ENCODE data around the gene RPL10A. TPM values are rescaled to one million over a fixed set of nuclear protein-coding genes. Genes with fewer than 3 reads are reported as not detected.
A peak's percentile ranks its signal among the peaks of the same experiment; 100 is the strongest.

Gene RPL10A
- total and polyA plus RNA-seq, 2 of the 13 experiments (the other 11 are each of a cell fraction or from before 2014, with no cell fraction given), result 1,854 to 2,726 TPM

- TF ChIP-seq ZBTB10 (CRISPR knock-in tag; IDR thresholded peaks at IDR 0.05; ENCODE audit: borderline replicate concordance), result no peak
- TF ChIP-seq HOXD1 (CRISPR knock-in tag; IDR thresholded peaks at IDR 0.05), result peak; percentile 52; the same call in 1 of the 2 replicates
- peak; percentile 67 for TF ChIP-seq ZC3H13 (CRISPR knock-in tag; IDR thresholded peaks at IDR 0.05)
- TF ChIP-seq ZBTB2 (CRISPR knock-in tag; IDR thresholded peaks at IDR 0.05; ENCODE audit: low read depth), result 0 out of 2 replicates have a peak, but pooled peaks have one; percentile 47
- 0 out of 2 replicates have a peak, but pooled peaks have one; percentile 61 for TF ChIP-seq ZNF713 (CRISPR knock-in tag; IDR thresholded peaks at IDR 0.05)
- 0 out of 2 replicates have a peak, but pooled peaks have one; percentile 23 for TF ChIP-seq ZNF629 (CRISPR knock-in tag; conservative IDR thresholded peaks at IDR 0.05)
- peak; percentile 15; the same call in 1 of the 2 replicates for TF ChIP-seq NR2C2 (CRISPR knock-in tag; IDR thresholded peaks at IDR 0.05; ENCODE audit: borderline replicate concordance)
- TF ChIP-seq ZMAT3 (CRISPR knock-in tag; conservative IDR thresholded peaks at IDR 0.05), result peak; percentile 78; the same call in 1 of the 2 replicates
- no peak for TF ChIP-seq SUZ12 (IDR thresholded peaks at IDR 0.05; ENCODE audit: low read depth, low read length)
- no peak for TF ChIP-seq SNAI1 (CRISPR knock-in tag; IDR thresholded peaks at IDR 0.05; ENCODE audit: borderline replicate concordance)
- peak; percentile 66 for TF ChIP-seq GMEB2 (CRISPR knock-in tag; IDR thresholded peaks at IDR 0.05; ENCODE audit: low read depth)
- no peak for TF ChIP-seq CREM (IDR thresholded peaks at IDR 0.05)
- no peak for TF ChIP-seq CREM (CRISPR knock-in tag; IDR thresholded peaks at IDR 0.05)
- peak; percentile 21; the same call in 1 of the 2 replicates for TF ChIP-seq ZNF225 (CRISPR knock-in tag; IDR thresholded peaks at IDR 0.05)
- TF ChIP-seq ZNF20 (CRISPR knock-in tag; IDR thresholded peaks at IDR 0.05), result no peak
- TF ChIP-seq FIP1L1 (IDR thresholded peaks at IDR 0.05; ENCODE audit: borderline replicate concordance, insufficient read depth, low read depth, low read length), result no peak
- TF ChIP-seq ZKSCAN5 (CRISPR knock-in tag; IDR thresholded peaks at IDR 0.05), result 0 out of 2 replicates have a peak, but pooled peaks have one; percentile 5
- no peak for TF ChIP-seq HHEX (CRISPR knock-in tag; IDR thresholded peaks at IDR 0.05)
- TF ChIP-seq KDM5A (IDR thresholded peaks at IDR 0.05; ENCODE audit: borderline replicate concordance, low read length), result no peak
- TF ChIP-seq ZNF776 (CRISPR knock-in tag; IDR thresholded peaks at IDR 0.05), result peak; percentile 81; the same call in 1 of the 2 replicates
- TF ChIP-seq MED13 (CRISPR knock-in tag; IDR thresholded peaks at IDR 0.05), result no peak
- peak; percentile 98 for TF ChIP-seq BRF2 (CRISPR knock-in tag; IDR thresholded peaks at IDR 0.05)
- TF ChIP-seq TBL1XR1 (IDR thresholded peaks at IDR 0.05; ENCODE audit: borderline replicate concordance, low read length, partially characterized antibody), result no peak
Measured at GRCh38 chr6:35452183-35453090, 15.8 kb upstream of the RPL10A start, which contains the start of gene FANCE (continued).
